AG09309 (cell line): ENCODE measurements around the gene ZFR.
A peak's percentile ranks its signal among the peaks of the same experiment; 100 is the strongest.
"Not testable (repeated sequence)": the region's sequence is repeated elsewhere in the genome, so short reads cannot be mapped to it uniquely, and the experiment has no call there.

Experiments used
- DNase-seq: peaks from one replicate; pipeline ENCODE4 v3.0.0-alpha.2; 2010; ENCODE audit warnings: low read depth
- H3K4me3 ChIP-seq: 2 replicates; pipeline ENCODE4 v1.5.1; 2011; ENCODE audit warnings: mild to moderate bottlenecking, low read depth, low read length, moderate library complexity; ENCODE audit not compliant: control insufficient read depth
- CTCF ChIP-seq: IDR thresholded peaks from 2 replicates; pipeline ENCODE4 v1.5.1; 2011; ENCODE audit warnings: mild to moderate bottlenecking, low read depth, low read length, inconsistent platforms; ENCODE audit not compliant: insufficient read depth, control insufficient read depth; ENCODE audit errors: missing control alignments

The ZFR gene

GRCh38 chr5:32454821-32455220, 10.3 kb upstream of the ZFR start:
- H3K4me3 ChIP-seq, result no peak overlapping the region
- TF ChIP-seq CTCF, result no peak
- no peak for DNase-seq

DNA sequence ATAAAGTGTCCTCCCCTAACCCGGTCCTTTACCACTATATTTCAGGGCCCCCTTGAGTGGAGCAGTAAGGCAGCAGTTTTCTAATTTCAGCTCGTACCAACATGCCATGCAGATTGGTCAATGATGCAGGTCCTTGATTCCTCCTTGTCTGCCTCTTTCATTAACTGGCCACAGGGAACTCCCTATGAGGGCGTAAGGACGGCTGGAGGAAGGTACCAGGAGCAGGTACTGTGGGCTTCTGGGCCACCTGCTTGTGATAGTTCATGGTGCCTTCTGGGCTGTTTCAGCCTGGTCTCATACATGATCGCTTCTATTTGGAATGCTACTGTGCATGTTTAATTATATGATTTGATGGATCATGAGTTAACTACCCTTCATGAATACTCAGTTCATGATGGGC, 9.4 kb upstream of the ZFR start:
- no peak overlapping the region for H3K4me3 ChIP-seq
- no peak for TF ChIP-seq CTCF
- DNase-seq, result no peak

DNA sequence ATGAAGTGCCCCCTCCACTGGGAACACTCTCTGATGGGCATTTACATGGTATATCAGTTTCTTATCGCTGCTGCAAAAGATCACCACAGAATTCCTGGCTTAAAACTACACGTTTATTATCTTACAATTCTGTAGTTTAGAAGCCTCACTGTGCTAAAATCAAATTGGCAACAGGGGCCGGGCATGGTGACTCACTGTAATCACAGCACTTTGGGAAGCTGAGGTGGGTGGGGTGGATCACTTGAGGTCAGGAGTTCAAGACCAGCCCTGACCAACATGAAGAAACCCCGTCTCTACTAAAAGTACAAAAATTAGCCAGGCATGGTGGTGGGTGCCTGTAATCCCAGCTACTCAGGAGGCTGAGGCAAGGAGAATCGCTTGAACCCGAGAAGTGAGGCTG, 7.8 kb upstream of the ZFR start:
- not testable (repeated sequence) for DNase-seq

DNA sequence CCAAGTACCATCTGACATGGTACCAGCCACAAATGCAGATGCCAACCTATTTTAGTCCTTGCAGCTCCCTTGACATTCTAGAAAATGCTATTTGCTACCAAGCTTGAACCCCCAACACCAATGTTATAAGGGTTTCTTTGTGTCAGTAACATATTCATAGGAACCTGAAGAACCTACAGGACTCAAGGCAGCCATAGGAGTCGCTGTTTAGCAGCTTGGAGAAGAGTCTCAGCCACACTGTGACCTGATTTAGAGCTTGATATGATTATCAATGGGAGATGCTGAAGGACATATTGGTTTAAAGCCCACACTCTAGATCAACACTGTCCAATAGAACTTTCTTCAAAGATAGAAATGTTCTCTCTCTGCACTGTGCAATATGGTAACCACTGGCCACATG, 6.4 kb upstream of the ZFR start:
- H3K4me3 ChIP-seq, result no peak overlapping the region
- DNase-seq, result no peak
- TF ChIP-seq CTCF, result peak; percentile 12

More for the DNA sequence above, 7.8 kb upstream of the ZFR start:
- H3K4me3 ChIP-seq, result not testable (repeated sequence)

- H3K4me3 ChIP-seq, result no peak overlapping the region
- no peak for TF ChIP-seq CTCF
- DNase-seq, result no peak
Measured at GRCh38 chr5:32449262-32449661, 4.7 kb upstream of the ZFR start.

GRCh38 chr5:32446630-32447029, 2.1 kb upstream of the ZFR start:
- no peak for DNase-seq
- TF ChIP-seq CTCF, result no peak
- no peak overlapping the region for H3K4me3 ChIP-seq

DNA sequence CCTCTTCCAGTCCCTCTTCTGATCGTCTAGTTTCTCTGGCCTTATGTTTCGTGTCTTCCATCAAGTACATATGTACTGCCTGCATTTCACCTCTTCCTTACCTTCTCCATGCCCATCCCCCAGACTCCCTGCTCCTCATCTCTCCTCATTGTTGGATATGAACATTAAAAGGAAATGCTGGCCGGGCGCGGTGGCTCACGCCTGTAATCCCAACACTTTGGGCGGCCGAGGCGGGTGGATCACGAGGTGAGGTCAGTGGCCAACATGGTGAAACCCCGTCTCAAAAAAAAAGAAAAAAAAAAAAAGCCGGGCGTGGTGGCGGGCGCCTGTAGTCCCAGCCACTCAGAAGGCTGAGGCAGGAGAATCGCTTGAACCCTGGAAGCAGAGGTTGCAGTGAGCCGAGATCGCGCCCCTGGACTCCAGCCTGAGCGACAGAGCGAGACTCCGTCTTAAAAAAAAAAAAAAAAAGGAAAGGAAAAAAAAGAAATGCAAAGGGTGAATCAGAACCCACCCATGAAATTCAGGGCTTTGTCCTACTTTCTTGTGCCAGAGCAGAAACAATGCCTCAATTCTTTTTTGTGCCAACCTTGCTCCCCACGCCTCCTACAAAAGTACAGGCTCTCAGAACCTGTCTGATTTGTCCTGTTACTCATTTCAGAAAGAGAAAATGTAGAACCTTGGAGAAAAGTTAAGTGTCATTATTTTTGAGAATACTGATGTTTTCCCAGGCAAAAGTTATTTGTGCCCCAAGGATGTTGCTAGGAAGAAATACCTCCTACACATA, 1.5 kb upstream of the ZFR start:
- TF ChIP-seq CTCF, result no peak
- H3K4me3 ChIP-seq, result no peak overlapping the region
- DNase-seq, result no peak
